Psoas muscle (tissue), 8 donors: ENCODE measurements around the gene SLC12A3. TPM values are rescaled to one million over a fixed set of nuclear protein-coding genes. Genes with fewer than 3 reads are reported as not detected.
"Not testable (repeated sequence)": the region's sequence is repeated elsewhere in the genome, so short reads cannot be mapped to it uniquely, and the experiment has no call there.

ENCODE experiments used
- ATAC-seq, 4 donors: fragments of 200-7000 bp; cut with Tn5 transposase; one replicate each; pipeline ENCODE4 v1.9.1; 2020; ENCODE audit warnings: moderate library complexity in 3 of 4, mild to moderate bottlenecking in 2 of 4
- DNase-seq, 2 donors: peaks; one replicate each; pipeline ENCODE4 v3.0.0-alpha.2; 2020
- H3K27ac ChIP-seq: fragments of 200-600 bp; one replicate; pipeline ENCODE4 v1.8.0; 2022
- H3K27me3 ChIP-seq, 3 donors: fragments of 200-600 bp in 1 of 3; one replicate each; pipeline versions ENCODE4 v1.6.1 to v1.8.0; 2013 to 2022; ENCODE audit warnings: low read length in 2 of 3, mild to moderate bottlenecking in 2 of 3, moderate library complexity in 1 of 3; ENCODE audit not compliant: insufficient read depth in 3 of 3
- H3K36me3 ChIP-seq, 2 donors: fragments of 200-600 bp in 1 of 2; one replicate each; pipeline versions ENCODE4 v1.6.1 to v1.8.0; 2013 to 2022; ENCODE audit warnings: low read depth in 1 of 2, mild to moderate bottlenecking in 1 of 2, moderate library complexity in 1 of 2; ENCODE audit not compliant: insufficient read depth in 1 of 2
- H3K4me1 ChIP-seq: fragments of 200-600 bp; one replicate; pipeline ENCODE4 v1.8.0; 2022
- H3K4me3 ChIP-seq: fragments of 200-600 bp; one replicate; pipeline ENCODE4 v1.8.0; 2022; ENCODE audit warnings: mild to moderate bottlenecking
- H3K9me3 ChIP-seq: fragments of 200-600 bp; one replicate; pipeline ENCODE4 v1.8.0; 2022
- CTCF ChIP-seq: fragments of 200-600 bp; IDR thresholded peaks from one replicate; pipeline ENCODE4 v1.8.0; 2022; ENCODE audit warnings: antibody characterized with exemption
- WGBS, 3 donors: extraction: QIAGEN DNeasy Blood & Tissue Kit; methylation state at CpG; one replicate each; pipeline versions ENCODE4 v1.1.6 to v1.1.7; 2013; 5-methylcytosine and 5-hydroxymethylcytosine counted together
- intact Hi-C, 2 donors: fragments of 100-400 bp; cut with DNase I; formaldehyde crosslinking; loops; one replicate each; pipeline versions ENCODE4 v1.11.0 to v1.14.2; 2022
- polyA plus RNA-seq, 3 donors: library from polyadenylated mRNA; stranded (reverse); fragments of 200-250 nt; gene quantifications; one replicate each; pipeline ENCODE4 v1.2.3, GENCODE V29; 2013
- total RNA-seq, 4 donors: library from RNA; stranded (reverse); fragmentation: NEBNext Ultra II Directional in 2 of 4; extraction: Animal tissue kit (Norgen Biotek cat#: 25700) in 2 of 4; gene quantifications; one replicate each; pipeline versions ENCODE4 v1.2.1 to v1.2.4, GENCODE V29; 2021 to 2023
- donor health status: healthy with polysubstance abuse.
- donor health status: DM: no; HTN: no; CAD: no; lungs with moderate emphysema.
- donor health status: Bipolar disorder and iron deficiency.
- donor health status: healthy.
- donor health status: DM: yes; HTN: yes; CAD: no.
- donor health status: DM: no; HTN: no; CAD: no.
- donor health status: DM: no; HTN: no; CAD: no.
- donor health status: DM: yes; HTN: yes; CAD: no.

Gene SLC12A3
- total and polyA plus RNA-seq, 7 donors: 0.01 to 0.06 TPM; not detected in 5

DNA sequence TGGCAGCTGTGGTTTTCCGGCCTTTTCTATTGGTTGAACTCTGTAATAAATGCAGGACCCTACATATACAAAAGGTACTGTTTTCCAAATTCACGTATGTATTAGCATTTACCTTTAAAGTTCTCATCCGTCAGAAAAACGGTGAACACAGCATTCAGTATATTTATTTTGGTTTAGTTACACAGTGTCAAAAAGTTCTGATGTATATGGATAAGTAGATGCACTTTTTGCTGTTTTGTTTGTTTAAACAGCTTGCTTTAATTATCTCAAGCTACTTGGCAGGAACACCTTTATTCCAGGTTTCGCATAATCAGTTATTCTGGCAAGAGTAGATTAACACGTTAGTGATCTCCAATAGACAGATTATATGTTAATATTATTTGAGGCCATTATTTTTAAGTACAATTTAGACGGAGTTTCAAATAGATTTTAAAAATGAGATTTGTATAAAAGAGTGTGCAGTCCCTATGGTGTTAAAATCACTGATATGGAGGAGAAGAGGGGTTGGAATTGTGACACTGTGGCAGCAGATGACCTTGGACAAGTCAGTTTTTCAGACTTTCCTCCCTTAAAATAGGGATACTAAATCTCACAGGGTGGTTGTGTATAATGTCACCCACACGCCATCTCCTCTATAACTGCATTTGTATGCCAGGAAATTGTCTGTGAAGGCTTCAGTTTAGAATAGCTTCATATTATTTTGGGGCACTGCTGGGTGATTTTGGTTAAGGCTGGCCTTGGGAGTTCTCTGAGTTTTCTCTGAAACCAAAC is 69.0 kb downstream of the SLC12A3 start:
- H3K36me3 ChIP-seq: peaks cover 7 to 43% of the 10 kb centered on the region in 2 donors
- no peaks in the 10 kb centered on the region for H3K27me3 ChIP-seq
- H3K4me3 ChIP-seq: peak overlapping the region; percentile 92
- peak overlapping the region; percentile 99 for H3K27ac ChIP-seq
- H3K9me3 ChIP-seq: no peaks in the 10 kb centered on the region
- intact Hi-C loops: loop anchor here in 1 of 2 donors (1.0 kb wide), 1 partner anchor 67 kb away; no protein-coding TSS in a partner anchor
- no peak for ATAC-seq
- WGBS, 3 donors: 8 to 12% (median 10%) methylated on average over 8 of the region's 8 CpGs
- peaks cover 36% of the 10 kb centered on the region for H3K4me1 ChIP-seq
- DNase-seq: no peak
- TF ChIP-seq CTCF: no peak

- intact Hi-C loops, H3K9me3 ChIP-seq, H3K27me3 ChIP-seq, ATAC-seq, DNase-seq: not testable (repeated sequence)
- WGBS, 3 donors: 26 to 39% (median 34%) methylated on average over 8 of the region's 8 CpGs
- Histone ChIP-seq H3K27ac (peak overlapping the region; percentile 99), H3K36me3 (peaks cover 9 to 50% of the 10 kb centered on the region in 2 donors), H3K4me1 (peaks cover 36% of the 10 kb centered on the region), H3K4me3 (peak overlapping the region; percentile 92)
Measured at GRCh38 chr16:56934599-56935145, 69.7 kb downstream of the SLC12A3 start.

DNA sequence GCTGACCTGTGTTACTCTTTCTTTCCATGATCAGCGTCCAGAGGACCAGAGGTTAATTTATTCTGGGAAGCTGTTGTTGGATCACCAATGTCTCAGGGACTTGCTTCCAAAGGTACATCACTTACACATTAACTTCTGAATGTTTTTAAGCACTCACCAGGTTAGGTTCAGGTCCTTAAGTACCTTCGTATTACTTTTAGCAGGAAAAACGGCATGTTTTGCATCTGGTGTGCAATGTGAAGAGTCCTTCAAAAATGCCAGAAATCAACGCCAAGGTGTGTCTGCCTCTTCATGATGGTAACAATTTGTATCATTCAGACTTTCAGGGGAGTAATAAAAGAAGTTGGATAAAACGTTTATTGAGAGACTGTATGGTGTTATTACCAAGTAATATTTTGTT is 70.2 kb downstream of the SLC12A3 start:
- WGBS, 3 donors: 26 to 34% (median 28%) methylated on average over 5 of the region's 5 CpGs
- Histone ChIP-seq H3K4me3 (peak overlapping the region; percentile 92), H3K9me3 (no peaks in the 10 kb centered on the region), H3K27me3 (no peaks in the 10 kb centered on the region), H3K27ac (peak overlapping the region; percentile 99), H3K4me1 (peaks cover 36% of the 10 kb centered on the region), H3K36me3 (peaks cover 13 to 55% of the 10 kb centered on the region in 2 donors)
- intact Hi-C loops: no loop called here
- no peak for TF ChIP-seq CTCF
- DNase-seq: no peak
- ATAC-seq: no peak

DNA sequence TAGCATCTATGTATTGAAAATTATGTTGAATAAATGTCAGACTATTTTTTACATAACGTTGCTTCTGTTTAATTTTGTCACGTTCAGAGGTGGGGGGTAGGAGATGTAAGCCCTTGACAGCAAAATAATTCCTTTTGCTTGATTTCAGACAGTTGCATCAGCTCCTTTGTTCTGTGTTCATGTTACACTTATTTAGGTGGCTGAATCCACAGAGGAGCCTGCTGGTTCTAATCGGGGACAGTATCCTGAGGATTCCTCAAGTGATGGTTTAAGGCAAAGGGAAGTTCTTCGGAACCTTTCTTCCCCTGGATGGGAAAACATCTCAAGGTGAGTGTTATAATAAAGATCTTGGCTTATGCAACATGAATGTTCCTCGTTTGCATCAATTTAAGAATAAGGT is 71.5 kb downstream of the SLC12A3 start:
- Histone ChIP-seq H3K27ac (no peak overlapping the region), H3K9me3 (no peaks in the 10 kb centered on the region), H3K4me1 (peaks cover 32% of the 10 kb centered on the region), H3K27me3 (no peaks in the 10 kb centered on the region), H3K4me3 (no peak overlapping the region), H3K36me3 (peaks cover 15 to 68% of the 10 kb centered on the region in 2 donors)
- TF ChIP-seq CTCF: no peak
- 46 to 55% (median 47%) methylated on average over 5 of the region's 5 CpGs for WGBS, 3 donors
- intact Hi-C loops: no loop called here
- DNase-seq (no peak), ATAC-seq (no peak)

DNA sequence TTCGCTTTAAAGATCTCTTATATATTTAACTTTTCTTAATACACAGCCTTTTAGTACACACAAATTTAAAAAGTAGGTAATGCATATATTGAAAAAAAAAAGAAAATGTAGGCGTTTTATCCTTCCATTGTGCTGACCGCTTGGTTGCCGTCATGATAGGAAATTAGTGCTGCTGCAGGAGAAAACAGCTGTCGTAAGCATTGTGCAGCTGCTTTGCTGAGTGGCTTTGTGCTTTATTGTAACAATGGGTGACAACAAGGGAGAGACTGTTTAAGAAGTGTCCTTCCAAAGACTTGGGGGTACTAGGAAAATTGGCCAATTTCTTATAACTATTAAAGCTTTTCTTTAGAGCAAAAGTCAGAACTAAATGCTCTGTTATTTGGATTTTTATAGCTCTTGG is 71.9 kb downstream of the SLC12A3 start:
- no peak overlapping the region for H3K27ac ChIP-seq
- peaks cover 19 to 73% of the 10 kb centered on the region in 2 donors for H3K36me3 ChIP-seq
- H3K4me3 ChIP-seq: no peak overlapping the region
- ATAC-seq (no peak), DNase-seq (no peak)
- no peaks in the 10 kb centered on the region for H3K27me3 ChIP-seq
- no peak for TF ChIP-seq CTCF
- 57 to 71% (median 57%) methylated on average over 5 of the region's 5 CpGs for WGBS, 3 donors
- H3K4me1 ChIP-seq: peaks cover 31% of the 10 kb centered on the region
- no peaks in the 10 kb centered on the region for H3K9me3 ChIP-seq
- intact Hi-C loops: no loop called here
